GM12878 (cell line): ENCODE data around the gene OVOL1.

Experiments used
- MTA2 ChIP-seq: fragments of 450-650 bp; IDR thresholded peaks from 2 replicates; pipeline ENCODE4 v1.6.1; 2016; ENCODE audit warnings: low read depth, mild to moderate bottlenecking, moderate library complexity
- MYC ChIP-seq: IDR thresholded peaks from 2 replicates; pipeline ENCODE4 v1.6.1; 2011; ENCODE audit warnings: mild to moderate bottlenecking, low read length, moderate library complexity, inconsistent platforms; ENCODE audit not compliant: insufficient read depth, insufficient replicate concordance, insufficient read length, severe bottlenecking
- TF ChIP-seq, protein P1 (sequence below): IDR thresholded peaks from 2 replicates; pipeline ENCODE4 v1.6.1; 2011; ENCODE audit warnings: low read depth, low read length, improper control_type of control experiment, borderline replicate concordance

DNA sequence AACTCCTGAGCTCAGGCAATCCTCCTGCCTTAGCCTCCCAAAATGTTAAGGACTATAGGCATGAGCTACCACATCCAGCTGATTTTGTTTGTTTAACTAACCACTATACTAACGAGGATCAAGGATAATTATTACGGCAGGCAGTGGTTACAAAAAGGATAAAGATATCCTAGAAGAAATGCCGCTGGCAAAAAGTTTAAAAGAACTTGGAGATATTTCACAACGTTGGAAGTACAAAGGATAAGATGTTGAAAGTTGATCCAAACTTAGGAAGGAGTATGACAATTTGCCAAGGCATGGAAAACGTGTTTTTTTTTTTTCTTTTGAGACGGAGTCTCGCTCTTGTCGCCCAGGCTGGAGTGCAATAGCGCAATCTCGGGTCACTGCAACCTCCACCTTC lies 19.5 kb upstream of the OVOL1 start:
- no peak for TF ChIP-seq MYC
- TF ChIP-seq MTA2 = no peak
- TF ChIP-seq, protein P1, sequence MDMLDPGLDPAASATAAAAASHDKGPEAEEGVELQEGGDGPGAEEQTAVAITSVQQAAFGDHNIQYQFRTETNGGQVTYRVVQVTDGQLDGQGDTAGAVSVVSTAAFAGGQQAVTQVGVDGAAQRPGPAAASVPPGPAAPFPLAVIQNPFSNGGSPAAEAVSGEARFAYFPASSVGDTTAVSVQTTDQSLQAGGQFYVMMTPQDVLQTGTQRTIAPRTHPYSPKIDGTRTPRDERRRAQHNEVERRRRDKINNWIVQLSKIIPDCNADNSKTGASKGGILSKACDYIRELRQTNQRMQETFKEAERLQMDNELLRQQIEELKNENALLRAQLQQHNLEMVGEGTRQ = no peak
